HG03460 (cell line): ENCODE measurements around the gene CD44.
"Not testable (repeated sequence)": the region's sequence is repeated elsewhere in the genome, so short reads cannot be mapped to it uniquely, and the experiment has no call there.

ENCODE experiments used
- ATAC-seq: cut with Tn5 transposase; IDR thresholded peaks from one replicate; pipeline ENCODE4 v1.9.1; 2021; ENCODE audit not compliant: unreplicated experiment

CD44 gene

DNA sequence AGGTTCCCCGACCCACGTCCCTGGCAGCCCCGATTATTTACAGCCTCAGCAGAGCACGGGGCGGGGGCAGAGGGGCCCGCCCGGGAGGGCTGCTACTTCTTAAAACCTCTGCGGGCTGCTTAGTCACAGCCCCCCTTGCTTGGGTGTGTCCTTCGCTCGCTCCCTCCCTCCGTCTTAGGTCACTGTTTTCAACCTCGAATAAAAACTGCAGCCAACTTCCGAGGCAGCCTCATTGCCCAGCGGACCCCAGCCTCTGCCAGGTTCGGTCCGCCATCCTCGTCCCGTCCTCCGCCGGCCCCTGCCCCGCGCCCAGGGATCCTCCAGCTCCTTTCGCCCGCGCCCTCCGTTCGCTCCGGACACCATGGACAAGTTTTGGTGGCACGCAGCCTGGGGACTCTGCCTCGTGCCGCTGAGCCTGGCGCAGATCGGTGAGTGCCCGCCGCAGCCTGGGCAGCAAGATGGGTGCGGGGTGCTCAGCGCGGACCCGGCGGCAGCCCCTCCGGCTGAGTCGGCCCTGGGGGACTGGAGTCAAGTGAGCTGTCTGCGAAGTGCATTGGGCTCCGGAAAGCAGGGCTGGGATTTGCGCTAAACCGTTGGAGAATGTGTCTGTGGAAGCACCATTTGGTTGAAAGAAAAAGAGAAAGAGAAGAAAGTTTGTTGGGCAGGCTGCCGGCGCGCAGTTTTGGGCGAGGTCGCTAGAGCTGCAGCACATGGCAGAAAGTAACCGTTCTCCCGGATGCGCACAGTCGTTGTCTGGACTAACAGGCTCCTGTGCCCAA lies at the start of gene CD44:
Gene CD44, plus strand, starts transcription at position 229 of the 779 bp plus-strand sequence. Its CDS starts 133 bp downstream, at position 362.
- peak; percentile 41 for ATAC-seq

- ATAC-seq: peak; percentile 64
Observed at GRCh38 chr11:35089666-35090065, 49.3 kb upstream of the CD44 start.

DNA sequence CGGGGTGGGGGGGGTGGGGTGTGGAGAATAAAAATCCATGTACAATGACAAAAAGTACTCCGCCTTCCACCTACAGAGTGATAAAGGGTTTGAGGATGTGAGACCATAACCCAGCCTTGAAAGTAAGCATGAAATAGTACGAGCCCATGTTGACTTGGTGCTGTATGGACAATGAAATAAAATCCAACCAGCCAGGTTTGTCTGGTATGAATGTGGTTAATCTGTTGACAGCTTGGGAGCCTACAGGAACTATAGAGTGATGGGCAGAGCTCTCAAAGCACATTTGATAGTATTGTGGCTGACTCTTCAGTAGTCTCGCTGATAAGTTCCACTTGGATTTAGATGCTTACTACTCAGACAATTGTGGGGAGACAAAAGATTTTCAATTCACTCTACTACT lies 48.8 kb upstream of the CD44 start:
- ATAC-seq: peak; percentile 16

- not testable (repeated sequence) for ATAC-seq
Observed at GRCh38 chr11:35090991-35091390, 48.0 kb upstream of the CD44 start.

DNA sequence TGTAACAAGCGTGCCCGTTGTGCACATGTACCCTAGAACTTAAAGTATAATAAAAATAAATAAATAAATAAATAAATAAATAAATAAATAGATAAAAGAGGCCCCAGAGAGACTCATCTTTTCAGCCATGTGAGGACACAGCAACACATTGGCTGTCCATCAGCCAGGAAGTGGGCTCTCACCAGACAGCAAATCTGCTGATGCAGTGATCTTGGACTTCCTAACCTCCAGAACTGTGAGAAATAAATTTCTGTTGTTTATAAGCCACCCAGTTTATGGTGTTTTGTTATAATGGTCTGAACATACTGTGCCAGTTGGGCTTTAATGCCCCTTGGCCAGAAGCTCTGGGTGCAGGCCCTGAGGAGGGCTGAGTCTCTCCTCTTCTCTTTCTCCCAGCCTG lies 42.2 kb upstream of the CD44 start:
- no peak for ATAC-seq

GRCh38 chr11:35097814-35098455 lies 41.0 kb upstream of the CD44 start:
- ATAC-seq: no peak

GRCh38 chr11:35098855-35099254 lies 40.1 kb upstream of the CD44 start:
- ATAC-seq: no peak

GRCh38 chr11:35099278-35100012 lies 39.5 kb upstream of the CD44 start:
- no peak for ATAC-seq

- ATAC-seq: no peak
Observed at GRCh38 chr11:35100013-35100383, 39.0 kb upstream of the CD44 start.

GRCh38 chr11:35101223-35101622 lies 37.7 kb upstream of the CD44 start:
- no peak for ATAC-seq

- ATAC-seq: no peak
Observed at GRCh38 chr11:35102267-35102666, 36.7 kb upstream of the CD44 start.

DNA sequence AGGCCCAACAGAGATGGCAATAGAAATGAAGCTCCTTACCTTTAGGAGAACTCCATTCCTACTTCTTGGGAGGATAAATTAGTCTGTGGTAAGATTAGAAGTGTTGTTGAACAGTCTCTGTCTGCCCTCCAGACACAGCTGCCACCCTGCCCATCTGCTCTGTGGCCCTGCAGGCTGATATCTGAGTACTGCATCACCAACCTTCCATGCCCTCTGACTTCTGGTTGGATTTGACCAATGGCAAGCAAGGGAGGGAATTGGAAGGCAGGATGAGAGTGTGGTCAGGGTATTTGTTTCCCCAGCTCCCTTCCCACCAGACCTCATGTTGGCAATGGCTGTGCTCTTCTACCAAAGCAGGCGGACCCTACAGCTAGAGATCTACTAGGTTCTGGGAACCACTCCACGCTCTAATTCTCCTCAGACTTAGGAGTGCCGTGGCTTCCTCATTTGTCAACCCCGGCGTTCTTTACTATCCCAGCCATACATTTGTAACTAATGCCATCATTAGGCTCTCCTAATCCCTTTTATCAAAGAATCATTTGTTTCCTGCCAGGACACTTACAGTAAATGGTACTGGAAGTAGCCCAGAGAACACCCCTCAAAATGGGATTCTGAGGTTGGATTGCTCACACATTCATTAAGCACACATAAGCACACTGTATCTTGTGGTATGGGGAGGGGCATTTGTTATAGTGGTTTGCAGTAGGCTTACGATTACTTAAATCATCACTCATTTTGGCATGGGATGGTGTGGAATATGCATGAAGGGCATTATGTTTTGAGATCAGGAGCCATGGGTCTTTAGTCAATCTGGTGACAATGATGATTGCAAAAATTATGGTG lies 35.4 kb upstream of the CD44 start:
- ATAC-seq: no peak

GRCh38 chr11:35104655-35105054 lies 34.3 kb upstream of the CD44 start:
- no peak for ATAC-seq

- ATAC-seq: no peak
Observed at GRCh38 chr11:35105319-35106079, 33.5 kb upstream of the CD44 start.

DNA sequence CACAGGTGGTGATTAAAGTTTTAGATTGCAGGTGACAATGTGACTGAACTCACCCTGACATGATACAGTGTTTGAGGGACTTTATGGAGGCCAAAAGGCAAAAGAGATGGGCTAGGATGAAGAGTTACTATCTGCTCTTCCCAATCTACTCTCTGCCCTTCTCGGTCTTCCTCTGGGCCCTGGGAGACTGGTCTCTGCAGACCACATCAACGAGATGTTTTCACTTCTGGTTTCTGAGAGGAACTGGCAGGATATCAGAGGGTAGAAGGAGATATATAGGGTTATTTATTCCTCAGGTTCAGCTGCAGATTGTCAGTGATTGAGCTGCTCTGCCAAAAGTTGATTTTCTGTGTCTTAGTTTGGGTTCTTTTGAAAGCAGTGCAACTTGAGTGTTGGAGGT lies 32.4 kb upstream of the CD44 start:
- peak; percentile 71 for ATAC-seq

GRCh38 chr11:35107861-35108260 lies 31.1 kb upstream of the CD44 start:
- ATAC-seq: no peak

DNA sequence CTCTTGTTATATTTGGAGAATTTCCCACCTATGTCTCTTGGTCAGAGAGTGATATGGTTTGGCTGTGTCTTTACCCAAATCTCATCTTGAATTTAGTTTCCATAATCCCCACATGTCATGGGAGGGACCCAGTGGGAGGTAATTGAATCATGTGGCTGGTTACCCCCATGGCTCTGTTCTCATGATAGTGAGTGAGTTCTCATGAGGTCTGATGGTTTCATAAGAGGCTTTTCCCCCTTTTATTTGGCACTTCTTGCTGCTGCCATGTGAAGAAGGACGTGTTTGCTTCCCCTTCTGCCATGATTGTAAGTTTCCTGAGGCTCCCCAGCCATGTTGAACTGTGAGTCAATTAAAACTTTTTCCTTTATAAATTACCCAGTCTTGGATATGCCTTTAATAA lies 30.6 kb upstream of the CD44 start:
- not testable (repeated sequence) for ATAC-seq

DNA sequence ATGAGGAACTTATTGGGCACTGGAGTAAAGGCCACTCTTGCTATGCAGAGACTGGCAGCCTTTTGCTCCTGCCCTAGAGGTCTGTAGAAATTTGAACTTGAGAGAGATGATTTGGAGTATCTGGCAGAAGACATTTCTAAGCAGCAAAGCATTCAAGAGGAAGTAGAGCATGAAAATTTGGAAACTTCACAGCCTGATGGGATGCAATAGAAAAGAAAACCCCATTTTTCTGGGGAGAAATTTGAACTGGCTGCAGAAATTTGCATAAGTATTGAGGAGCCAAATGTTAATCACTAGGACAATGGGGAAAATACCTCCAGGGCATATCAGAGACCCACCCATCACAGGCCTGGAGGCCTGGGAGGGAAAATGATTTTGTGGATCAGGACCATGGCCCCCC lies 29.9 kb upstream of the CD44 start:
- ATAC-seq: no peak

DNA sequence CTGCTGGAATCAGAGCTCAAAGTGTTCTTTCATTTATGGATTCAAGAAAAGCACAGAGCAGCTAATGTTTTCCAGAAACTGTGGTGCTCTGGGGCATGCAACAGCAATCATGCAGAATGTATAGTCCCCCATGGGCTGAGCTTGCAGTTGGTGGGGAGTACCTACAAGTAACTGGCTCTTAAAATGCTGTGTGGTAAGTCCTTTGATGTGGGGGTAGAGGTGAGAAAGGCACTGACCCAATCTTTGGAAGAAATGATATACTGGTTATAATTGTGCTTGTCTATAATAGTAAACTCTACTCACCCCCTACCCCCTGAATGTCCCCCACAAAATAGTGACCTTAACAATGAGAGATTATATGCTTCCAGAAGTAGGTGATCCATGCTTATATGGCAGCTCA lies 29.1 kb upstream of the CD44 start:
- no peak for ATAC-seq
